Fibroblast of skin of left quadriceps (primary cell): ENCODE measurements around the gene IGSF11.
"Not testable (repeated sequence)": the region's sequence is repeated elsewhere in the genome, so short reads cannot be mapped to it uniquely, and the experiment has no call there.

ENCODE experiments used
- DNase-seq, 2 experiments: peaks; one replicate each; pipeline ENCODE4 v3.0.0-alpha.2; 2013; ENCODE audit warnings: low read depth in 2 of 2

Gene IGSF11

GRCh38 chr3:118882353-118882947 is 152.2 kb downstream of the IGSF11 start:
- DNase-seq: peak; percentile 5 to 23

- DNase-seq: no peak
Measured at GRCh38 chr3:118868051-118868450, 166.6 kb downstream of the IGSF11 start.

GRCh38 chr3:118863731-118864322 is 170.8 kb downstream of the IGSF11 start:
- DNase-seq: no peak

GRCh38 chr3:118859950-118860349 is 174.7 kb downstream of the IGSF11 start:
- no peak for DNase-seq

GRCh38 chr3:118851466-118852193 is 183.0 kb downstream of the IGSF11 start:
- not testable (repeated sequence) for DNase-seq

GRCh38 chr3:118850687-118851086 is 184.0 kb downstream of the IGSF11 start:
- DNase-seq: no peak
